ENCODE data around the gene SUMO4. TPM values are rescaled to one million over a fixed set of nuclear protein-coding genes. Genes with fewer than 3 reads are reported as not detected.
"Not testable (repeated sequence)": the region's sequence is repeated elsewhere in the genome, so short reads cannot be mapped to it uniquely, and the experiment has no call there.

The SUMO4 gene
- total RNA-seq, 2 experiments from 2014 or later = 4.8 to 5.8 TPM

DNA sequence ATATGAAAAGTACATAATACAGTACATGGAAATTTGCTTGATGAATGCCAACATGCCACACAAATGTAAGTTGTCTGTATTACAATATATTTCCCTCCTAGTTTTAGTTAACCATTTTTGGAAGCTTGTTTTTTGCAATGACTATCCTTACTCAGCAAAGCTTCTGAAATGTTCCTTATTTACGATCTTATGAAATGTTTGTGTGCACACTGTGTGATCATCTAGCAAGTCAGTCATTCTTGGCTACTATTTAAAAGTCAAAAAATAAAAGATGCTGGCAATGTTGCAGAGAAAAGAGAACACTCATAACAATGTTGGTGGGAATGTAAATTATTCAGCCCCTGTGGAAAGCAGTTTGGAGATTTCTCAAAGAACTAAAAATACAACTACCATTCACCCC lies 33.8 kb downstream of the SUMO4 start:
- no peaks in the 10 kb centered on the region for H3K36me3 Mint-ChIP-seq
- no peaks in the 10 kb centered on the region for H3K9me3 Mint-ChIP-seq
- intact Hi-C loops (cut with micrococcal nuclease) = loop anchor here (5.0 kb wide), 3 partner anchors 202 to 857 kb away; partner anchors contain the start of gene UST
- H3K27ac Mint-ChIP-seq = no peak overlapping the region
- POLR2A ChIA-PET = interaction anchor here (0.7 kb wide), 1 partner anchor 25 kb away, joined by 3 read pairs; no protein-coding TSS in a partner anchor
- no peak overlapping the region for H3K4me3 Mint-ChIP-seq
- no peak for DNase-seq
- H3K4me1 Mint-ChIP-seq (ENCODE audit: low read depth) = peaks cover 17% of the 10 kb centered on the region
- no peaks in the 10 kb centered on the region for H3K27me3 Mint-ChIP-seq
- CTCF ChIA-PET = interaction anchor here (1.1 to 5.9 kb wide), 8 partner anchors 14 to 408 kb away, joined by 3 to 116 read pairs (median 40); no protein-coding TSS in a partner anchor

DNA sequence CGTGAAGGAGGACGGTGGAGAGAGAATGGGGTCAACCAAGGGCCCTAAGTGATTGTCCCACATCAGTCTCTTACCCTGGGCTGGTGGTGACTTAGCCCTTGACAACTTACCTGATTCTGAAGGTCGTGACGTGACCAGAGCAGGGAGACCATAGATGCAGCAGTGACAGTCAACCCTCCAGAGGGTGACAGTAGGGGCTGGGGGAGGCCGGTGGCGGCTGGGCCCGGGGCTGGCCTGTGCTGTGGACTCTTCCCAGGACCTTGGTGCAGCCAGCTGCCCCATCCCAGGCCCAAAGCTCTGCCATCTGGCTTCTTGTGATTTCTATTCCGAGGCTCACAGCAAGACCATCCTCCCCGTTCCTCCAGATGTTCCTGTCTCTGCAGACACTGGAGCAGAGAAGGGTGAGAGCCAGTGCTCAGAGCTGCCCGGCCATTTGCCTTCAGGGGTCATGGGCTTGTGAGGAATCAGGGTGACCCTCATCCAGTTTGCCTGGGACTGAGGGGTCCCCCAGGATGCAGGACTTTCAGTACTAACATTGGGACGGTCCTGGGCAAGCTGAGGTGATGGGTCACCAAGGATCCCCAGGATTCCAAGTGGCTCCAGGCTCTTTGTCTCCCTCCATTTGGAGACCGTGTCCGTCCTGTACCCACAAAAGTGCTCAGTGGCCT lies 36.0 kb downstream of the SUMO4 start:
- Mint-ChIP-seq H3K36me3 (no peaks in the 10 kb centered on the region), H3K4me3 (no peak overlapping the region), H3K4me1 (ENCODE audit: low read depth) (peaks cover 25% of the 10 kb centered on the region), H3K27me3 (no peaks in the 10 kb centered on the region), H3K9me3 (no peaks in the 10 kb centered on the region), H3K27ac (no peak overlapping the region)
- intact Hi-C loops (cut with micrococcal nuclease) = no loop called here
- DNase-seq = no peak
- ChIA-PET POLR2A (no interaction called here), CTCF (no interaction called here)

DNA sequence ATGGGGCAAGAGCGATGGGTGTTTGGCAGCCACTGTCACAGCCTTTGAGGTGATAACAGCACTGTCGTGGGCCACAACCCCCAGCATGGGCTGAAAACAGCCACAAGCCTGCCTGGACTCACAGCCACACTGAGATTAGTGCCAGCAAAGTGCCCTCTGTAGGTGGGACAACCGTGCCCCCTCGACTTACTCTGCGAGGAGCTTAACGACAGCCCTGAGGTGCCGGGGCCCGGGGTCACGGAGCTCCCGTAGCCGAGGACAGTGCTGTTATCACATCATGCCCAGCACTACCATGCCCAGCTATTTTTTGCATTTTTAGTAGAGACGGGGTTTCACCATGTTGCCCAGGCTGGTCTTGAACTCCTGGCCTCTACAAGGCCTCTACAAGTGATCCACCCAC lies 36.6 kb downstream of the SUMO4 start:
- intact Hi-C loops (cut with micrococcal nuclease) = no loop called here
- CTCF ChIA-PET = no interaction called here

DNA sequence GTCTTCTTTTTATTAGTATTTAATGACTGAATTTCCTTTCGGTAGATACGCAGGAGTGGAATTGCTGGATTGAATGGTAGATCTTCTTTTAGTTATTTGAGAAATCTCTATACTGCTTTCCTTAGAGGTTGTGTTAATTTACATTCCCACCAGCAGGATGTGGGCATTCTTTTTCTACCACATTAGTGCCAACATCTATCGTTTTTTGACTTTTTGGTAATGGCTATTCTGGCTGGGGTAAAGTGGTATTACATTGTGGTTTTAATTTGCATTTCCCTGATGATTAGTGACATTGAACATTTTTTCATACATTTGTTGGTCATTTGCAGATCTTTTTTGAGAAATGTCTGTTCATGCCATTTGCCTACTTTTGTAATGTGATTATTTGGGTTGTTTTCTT lies 37.1 kb downstream of the SUMO4 start:
- H3K4me1 Mint-ChIP-seq (ENCODE audit: low read depth) = peaks cover 23% of the 10 kb centered on the region
- no peaks in the 10 kb centered on the region for H3K36me3 Mint-ChIP-seq
- DNase-seq = no peak
- H3K4me3 Mint-ChIP-seq = no peak overlapping the region
- ChIA-PET CTCF (no interaction called here), POLR2A (interaction anchor here (1.1 kb wide), 1 partner anchor 46 kb away, joined by 3 read pairs; no protein-coding TSS in a partner anchor)
- no peaks in the 10 kb centered on the region for H3K27me3 Mint-ChIP-seq
- no peak overlapping the region for H3K27ac Mint-ChIP-seq
- intact Hi-C loops (cut with micrococcal nuclease) = no loop called here
- no peaks in the 10 kb centered on the region for H3K9me3 Mint-ChIP-seq

More for the DNA sequence above, 36.6 kb downstream of the SUMO4 start:
- Mint-ChIP-seq H3K4me1 (ENCODE audit: low read depth) (peaks cover 25% of the 10 kb centered on the region), H3K27me3 (no peaks in the 10 kb centered on the region), H3K36me3 (no peaks in the 10 kb centered on the region), H3K4me3 (no peak overlapping the region), H3K27ac (no peak overlapping the region), H3K9me3 (no peaks in the 10 kb centered on the region)
- POLR2A ChIA-PET = interaction anchor here (1.1 kb wide), 1 partner anchor 46 kb away, joined by 3 read pairs; no protein-coding TSS in a partner anchor
- no peak for DNase-seq

DNA sequence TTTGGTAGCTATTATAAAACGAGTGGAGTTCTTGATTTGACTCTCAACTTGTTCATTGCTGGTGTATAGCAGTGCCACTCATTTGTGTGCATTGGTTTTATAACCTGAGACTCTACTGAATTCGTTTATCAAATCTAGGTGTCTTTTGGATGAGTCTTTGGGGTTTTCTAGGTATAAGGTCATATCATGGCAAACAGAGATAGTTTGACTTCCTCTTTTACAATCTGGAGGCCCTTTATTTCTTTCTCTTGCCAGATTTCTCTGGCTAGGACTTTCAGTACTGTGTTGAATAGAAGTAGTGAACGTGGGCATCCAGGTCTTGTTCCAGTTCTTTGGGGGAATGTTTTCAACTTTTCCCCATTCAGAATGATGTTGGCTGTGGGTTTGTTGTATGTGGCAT lies 38.8 kb downstream of the SUMO4 start:
- Mint-ChIP-seq H3K27ac (peak overlapping the region; percentile 1), H3K36me3 (no peaks in the 10 kb centered on the region), H3K4me1 (ENCODE audit: low read depth) (peaks cover 26% of the 10 kb centered on the region), H3K4me3 (no peak overlapping the region), H3K27me3 (no peaks in the 10 kb centered on the region), H3K9me3 (no peaks in the 10 kb centered on the region)
- POLR2A ChIA-PET = no interaction called here
- DNase-seq = no peak
- CTCF ChIA-PET = interaction anchor here (0.7 to 1.6 kb wide), 2 partner anchors 78 to 410 kb away, joined by 4 to 5 read pairs; no protein-coding TSS in a partner anchor
- intact Hi-C loops (cut with micrococcal nuclease) = no loop called here

DNA sequence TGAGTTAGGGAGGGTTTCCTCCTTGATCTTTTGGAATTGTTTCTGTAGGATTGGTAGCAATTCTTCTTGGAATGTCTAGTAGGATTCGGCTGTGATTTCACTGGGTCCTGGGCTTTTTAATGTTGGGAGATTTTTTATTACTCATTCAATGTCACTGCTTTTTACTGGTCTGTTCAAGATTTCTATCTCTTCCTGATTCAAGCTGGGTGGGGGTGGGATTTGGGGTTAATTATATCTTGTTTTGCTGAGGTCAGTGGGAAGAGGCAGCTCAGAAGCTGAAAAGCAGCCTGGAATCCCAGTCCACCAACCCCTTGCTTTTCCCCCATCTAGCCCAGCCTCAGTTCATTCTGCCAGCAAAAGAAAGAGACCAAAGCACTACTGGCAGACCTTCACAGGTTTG lies 39.6 kb downstream of the SUMO4 start:
- ChIA-PET POLR2A (interaction anchor here (0.8 kb wide), 1 partner anchor 45 kb away, joined by 3 read pairs; no protein-coding TSS in a partner anchor), CTCF (interaction anchor here (1.4 to 1.6 kb wide), 2 partner anchors 78 to 249 kb away, joined by 3 to 5 read pairs; no protein-coding TSS in a partner anchor)
- intact Hi-C loops (cut with micrococcal nuclease) = no loop called here
- H3K4me1 Mint-ChIP-seq (ENCODE audit: low read depth) = peaks cover 29% of the 10 kb centered on the region
- no peak overlapping the region for H3K4me3 Mint-ChIP-seq
- DNase-seq = no peak
- H3K27ac Mint-ChIP-seq = no peak overlapping the region
- H3K27me3 Mint-ChIP-seq = no peaks in the 10 kb centered on the region
- peaks cover 2% of the 10 kb centered on the region for H3K9me3 Mint-ChIP-seq
- no peaks in the 10 kb centered on the region for H3K36me3 Mint-ChIP-seq

DNA sequence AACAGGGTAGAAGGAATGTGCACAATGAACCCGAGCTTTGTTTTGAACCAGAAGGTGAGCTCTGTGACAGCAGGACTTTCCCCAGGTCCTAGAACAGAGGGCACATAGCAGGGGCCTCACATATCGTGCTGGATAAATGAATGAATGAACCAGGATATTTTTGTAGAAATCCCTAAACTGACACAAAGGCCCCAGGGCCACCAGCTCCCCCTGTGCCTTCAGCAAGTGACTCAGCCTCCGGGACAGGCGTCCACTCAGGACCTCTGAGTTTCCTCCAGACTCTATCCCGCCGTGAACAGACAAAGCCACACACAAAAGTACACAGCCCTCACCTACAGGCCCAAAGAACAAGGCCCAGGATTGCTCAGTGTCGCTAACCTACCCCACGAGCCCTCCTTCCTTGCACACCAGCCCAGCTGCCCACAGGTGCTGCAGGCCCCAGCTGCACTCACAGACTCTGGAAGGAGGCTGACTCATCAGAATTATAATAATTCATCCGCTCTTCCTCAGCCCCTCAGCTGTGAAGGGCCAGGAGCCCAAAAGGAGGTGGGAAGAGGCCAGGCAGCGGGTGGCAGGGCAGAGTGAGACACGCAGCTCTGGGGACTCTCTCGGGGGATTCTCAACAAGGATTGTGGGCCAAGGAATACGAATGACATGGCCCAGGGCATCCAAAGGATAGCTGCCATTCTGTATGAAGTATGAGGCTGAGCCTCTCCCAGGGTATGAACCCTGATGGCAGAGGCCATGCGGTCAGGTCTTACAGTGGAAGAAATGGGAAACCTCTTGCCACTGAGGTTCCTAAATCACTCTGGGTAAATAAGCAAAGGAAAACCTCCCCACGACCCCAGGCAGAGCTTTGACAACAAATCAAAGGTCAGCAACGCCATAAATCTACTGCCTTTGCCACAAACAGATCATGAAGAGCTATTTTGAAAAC lies 40.9 kb downstream of the SUMO4 start:
- Mint-ChIP-seq H3K4me1 (ENCODE audit: low read depth) (peaks cover 39% of the 10 kb centered on the region), H3K27ac (no peak overlapping the region), H3K36me3 (no peaks in the 10 kb centered on the region), H3K27me3 (no peaks in the 10 kb centered on the region), H3K4me3 (no peak overlapping the region), H3K9me3 (peaks cover 5% of the 10 kb centered on the region)
- peak; percentile 6 for DNase-seq
- intact Hi-C loops (cut with micrococcal nuclease) = no loop called here
- ChIA-PET POLR2A (interaction anchor here (0.8 kb wide), 1 partner anchor 43 kb away, joined by 3 read pairs; no protein-coding TSS in a partner anchor), CTCF (interaction anchor here (0.7 to 1.4 kb wide), 5 partner anchors 9 to 412 kb away, joined by 3 to 10 read pairs (median 3); no protein-coding TSS in a partner anchor)

DNA sequence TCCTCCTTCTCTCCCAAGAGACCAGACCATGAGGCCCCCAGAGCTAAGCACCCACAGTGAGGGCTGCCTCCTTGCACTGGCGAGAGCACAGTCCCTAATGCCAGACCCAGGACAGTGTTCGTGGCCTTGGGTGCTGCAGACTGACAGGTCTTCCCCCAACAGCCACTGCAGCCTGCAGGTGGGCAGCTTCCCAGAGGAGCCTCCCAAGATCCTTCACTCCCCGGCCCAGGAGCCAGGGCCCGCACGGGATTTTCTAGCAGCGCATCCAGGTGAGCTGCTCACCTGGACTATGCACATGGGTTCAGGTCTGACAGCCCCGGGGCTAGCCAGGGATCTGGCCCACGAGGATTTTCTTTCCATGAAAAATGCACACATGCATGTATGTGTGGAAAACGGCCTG lies 41.7 kb downstream of the SUMO4 start:
- DNase-seq = no peak
- no peaks in the 10 kb centered on the region for H3K27me3 Mint-ChIP-seq
- intact Hi-C loops (cut with micrococcal nuclease) = no loop called here
- H3K36me3 Mint-ChIP-seq = no peaks in the 10 kb centered on the region
- peaks cover 45% of the 10 kb centered on the region for H3K4me1 Mint-ChIP-seq (ENCODE audit: low read depth)
- H3K27ac Mint-ChIP-seq = no peak overlapping the region
- no peak overlapping the region for H3K4me3 Mint-ChIP-seq
- CTCF ChIA-PET = interaction anchor here (0.7 to 1.4 kb wide), 2 partner anchors 9 to 75 kb away, joined by 3 to 7 read pairs; no protein-coding TSS in a partner anchor
- POLR2A ChIA-PET = no interaction called here
- H3K9me3 Mint-ChIP-seq = peaks cover 5% of the 10 kb centered on the region

DNA sequence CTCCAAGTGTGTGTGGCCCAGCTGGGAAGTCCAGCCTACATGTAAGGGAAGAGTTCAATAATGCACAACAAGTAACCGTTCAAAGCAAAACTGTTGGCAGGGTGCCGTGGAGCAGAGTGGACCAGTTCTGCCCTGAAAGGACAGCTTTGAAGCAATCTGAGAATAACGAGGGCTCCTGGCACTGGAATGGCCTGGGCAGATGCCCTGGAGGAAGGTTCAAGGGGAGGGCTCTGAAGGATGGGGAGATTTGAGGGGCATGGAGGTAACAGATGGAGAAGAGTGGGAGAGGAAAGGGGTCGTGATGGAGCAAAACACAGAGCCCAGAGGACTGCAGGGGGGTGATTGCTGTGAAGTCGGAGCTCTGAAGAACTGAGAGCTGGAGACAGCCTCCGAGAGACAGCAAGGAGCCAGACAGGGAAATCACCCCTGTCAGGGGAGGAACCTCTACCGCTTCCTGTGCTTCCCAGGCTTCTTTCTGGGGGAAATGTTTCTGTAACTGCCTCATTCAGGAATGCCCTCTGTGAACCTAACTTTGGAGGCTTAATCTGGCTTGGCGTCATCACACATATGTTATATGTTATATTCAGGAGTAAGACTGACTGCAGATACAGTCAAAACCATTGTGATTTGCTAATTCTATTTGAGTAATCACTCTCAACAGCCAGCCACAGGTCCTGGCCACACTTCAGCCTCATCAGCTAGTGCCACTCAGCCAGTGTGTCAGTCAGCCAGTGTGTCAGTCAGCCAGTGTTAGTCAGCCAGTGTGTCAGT lies 43.5 kb downstream of the SUMO4 start:
- Mint-ChIP-seq H3K27me3 (no peaks in the 10 kb centered on the region), H3K4me1 (ENCODE audit: low read depth) (peaks cover 33% of the 10 kb centered on the region), H3K36me3 (peaks cover 8% of the 10 kb centered on the region), H3K4me3 (no peak overlapping the region), H3K27ac (no peak overlapping the region), H3K9me3 (peaks cover 5% of the 10 kb centered on the region)
- DNase-seq = no peak
- intact Hi-C loops (cut with micrococcal nuclease) = no loop called here
- ChIA-PET CTCF (interaction anchor here (1.0 kb wide), 2 partner anchors 11 to 74 kb away, joined by 3 read pairs; no protein-coding TSS in a partner anchor), POLR2A (interaction anchor here (0.6 kb wide), 1 partner anchor 84 kb away, joined by 3 read pairs; no protein-coding TSS in a partner anchor)

DNA sequence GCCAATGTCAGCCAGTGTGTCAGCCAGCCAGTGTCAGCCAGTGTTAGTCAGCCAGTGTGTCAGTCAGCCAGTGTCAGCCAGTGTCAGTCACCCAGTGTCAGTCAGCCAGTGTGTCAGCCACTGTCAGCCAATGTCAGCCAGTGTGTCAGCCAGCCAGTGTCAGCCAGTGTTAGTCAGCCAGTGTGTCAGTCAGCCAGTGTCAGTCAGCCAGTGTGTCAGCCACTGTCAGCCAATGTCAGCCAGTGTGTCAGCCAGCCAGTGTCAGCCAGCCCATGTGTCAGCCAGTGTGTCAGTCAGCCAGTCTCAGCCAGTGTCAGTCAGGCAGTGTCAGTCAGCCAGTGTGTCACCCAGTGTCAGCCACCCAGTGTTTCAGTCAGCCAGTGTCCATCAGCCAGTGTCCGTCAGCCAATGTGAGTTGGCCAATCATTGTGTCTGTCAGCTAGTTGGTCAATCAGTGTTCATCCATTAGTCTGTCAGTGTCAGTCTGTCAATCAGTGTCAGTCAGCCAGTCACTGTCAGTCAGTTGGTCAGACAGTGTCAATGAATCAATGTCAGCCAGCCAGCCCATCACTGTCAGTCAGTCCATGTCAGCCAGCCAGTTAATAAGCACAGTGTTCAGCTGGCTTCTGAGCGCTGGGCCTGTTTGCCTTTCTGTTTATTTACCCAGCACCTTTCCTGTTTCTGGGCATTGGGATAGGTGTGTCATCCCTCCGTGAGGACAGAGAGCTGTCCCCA lies 44.5 kb downstream of the SUMO4 start:
- Mint-ChIP-seq H3K27ac (peak overlapping the region; percentile 74), H3K36me3 (peaks cover 15% of the 10 kb centered on the region), H3K4me1 (ENCODE audit: low read depth) (peaks cover 24% of the 10 kb centered on the region)
- H3K27me3 Mint-ChIP-seq; DNase-seq; H3K9me3 Mint-ChIP-seq; intact Hi-C loops (cut with micrococcal nuclease); H3K4me3 Mint-ChIP-seq: not testable (repeated sequence)
- POLR2A ChIA-PET = interaction anchor here (0.6 to 1.7 kb wide), 3 partner anchors 85 to 412 kb away, joined by 3 to 5 read pairs (median 3); no protein-coding TSS in a partner anchor
- CTCF ChIA-PET = interaction anchor here (1.0 to 2.2 kb wide), 2 partner anchors 73 kb away, joined by 3 to 14 read pairs; no protein-coding TSS in a partner anchor

DNA sequence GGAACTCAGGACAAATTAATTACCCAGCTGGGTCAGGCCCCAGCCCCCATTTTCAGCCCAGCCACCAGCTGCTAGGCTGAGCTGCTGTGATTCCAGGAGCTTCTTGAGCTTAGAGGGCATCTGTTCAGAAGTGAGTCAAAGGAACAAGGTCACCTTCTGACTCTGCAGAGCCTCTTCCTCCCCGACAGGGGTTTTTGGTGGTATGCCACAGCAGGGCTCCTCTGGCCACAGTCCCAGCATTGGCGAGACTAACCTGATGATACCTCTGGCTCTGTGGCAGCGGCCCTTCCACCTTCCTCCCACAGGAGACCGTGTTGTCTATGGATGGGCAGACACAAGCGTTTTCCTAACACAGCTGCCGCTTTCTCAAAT lies 45.0 kb downstream of the SUMO4 start:
- peaks cover 22% of the 10 kb centered on the region for H3K4me1 Mint-ChIP-seq (ENCODE audit: low read depth)
- ChIA-PET CTCF (interaction anchor here (0.8 to 2.2 kb wide), 3 partner anchors 13 to 417 kb away, joined by 3 to 14 read pairs (median 5); no protein-coding TSS in a partner anchor), POLR2A (interaction anchor here (1.4 to 1.8 kb wide), 3 partner anchors 35 to 413 kb away, joined by 3 to 5 read pairs (median 5); no protein-coding TSS in a partner anchor)
- no peaks in the 10 kb centered on the region for H3K27me3 Mint-ChIP-seq
- peak; percentile 68 for DNase-seq
- H3K4me3 Mint-ChIP-seq = no peak overlapping the region
- intact Hi-C loops (cut with micrococcal nuclease) = no loop called here
- peaks cover 5% of the 10 kb centered on the region for H3K9me3 Mint-ChIP-seq
- H3K36me3 Mint-ChIP-seq = peaks cover 19% of the 10 kb centered on the region
- H3K27ac Mint-ChIP-seq = peak overlapping the region; percentile 57
